NCI-H2029 treated with DMSO at 0.1 percent for 48 hours (cell line): ENCODE data around the gene ABHD2.
"Not testable (repeated sequence)": the region's sequence is repeated elsewhere in the genome, so short reads cannot be mapped to it uniquely, and the experiment has no call there.

Experiments
- DNase-seq: peaks from one replicate; lab custom pipeline; 2025; lab: John Stamatoyannopoulos, UW

ABHD2 gene

GRCh38 chr15:89087830-89088604, at the start of gene ABHD2:
Gene ABHD2 (plus strand): TSS chr15:89088456. CDS start chr15:89116328, 27,872 bp downstream.
- peak; percentile 88 for DNase-seq

- DNase-seq, result no peak
These were observed 49.1 kb upstream of the ABHD2 start for GRCh38 chr15:89039142-89039541.

GRCh38 chr15:89041507-89041906, 46.7 kb upstream of the ABHD2 start:
- no peak for DNase-seq

- DNase-seq, result no peak
These were observed 45.9 kb upstream of the ABHD2 start for GRCh38 chr15:89042387-89042786.

- DNase-seq, result no peak
These were observed 44.9 kb upstream of the ABHD2 start for GRCh38 chr15:89043031-89044002.

- not testable (repeated sequence) for DNase-seq
These were observed 39.1 kb upstream of the ABHD2 start for GRCh38 chr15:89049016-89049666.

GRCh38 chr15:89051875-89052274, 36.4 kb upstream of the ABHD2 start:
- DNase-seq, result no peak

- DNase-seq, result no peak
These were observed 35.8 kb upstream of the ABHD2 start for GRCh38 chr15:89052474-89052873.

GRCh38 chr15:89054873-89055272, 33.4 kb upstream of the ABHD2 start:
- DNase-seq, result no peak

GRCh38 chr15:89057506-89058133, 30.6 kb upstream of the ABHD2 start:
- DNase-seq, result peak; percentile 22

- DNase-seq, result no peak
These were observed 29.9 kb upstream of the ABHD2 start for GRCh38 chr15:89058376-89058775.

- no peak for DNase-seq
These were observed 29.3 kb upstream of the ABHD2 start for GRCh38 chr15:89058876-89059405.

- DNase-seq, result no peak
These were observed 22.0 kb upstream of the ABHD2 start for GRCh38 chr15:89066280-89066679.

- DNase-seq, result no peak
These were observed 20.5 kb upstream of the ABHD2 start for GRCh38 chr15:89067751-89068150.

GRCh38 chr15:89068325-89068784, 19.9 kb upstream of the ABHD2 start:
- no peak for DNase-seq

- DNase-seq, result no peak
These were observed 17.8 kb upstream of the ABHD2 start for GRCh38 chr15:89070197-89071124.

- no peak for DNase-seq
These were observed 16.8 kb upstream of the ABHD2 start for GRCh38 chr15:89071471-89071870.

GRCh38 chr15:89072277-89072869, 15.9 kb upstream of the ABHD2 start:
- DNase-seq, result no peak

- DNase-seq, result no peak
These were observed 13.7 kb upstream of the ABHD2 start for GRCh38 chr15:89074402-89075012.
